NCI-H774 (cell line): ENCODE results near the gene CD2BP2.
A peak's percentile ranks its signal among the peaks of the same experiment; 100 is the strongest.
"Not testable (repeated sequence)": the region's sequence is repeated elsewhere in the genome, so short reads cannot be mapped to it uniquely, and the experiment has no call there.

Experiments
- DNase-seq: peaks from one replicate; lab custom pipeline; 2025; lab: John Stamatoyannopoulos, UW

CD2BP2 gene

GRCh38 chr16:30355144-30355953, at the start of gene CD2BP2:
Gene CD2BP2 (minus strand): TSS chr16:30355308. CDS start chr16:30354681, 627 bp downstream.
- DNase-seq = peak; percentile 98

GRCh38 chr16:30401768-30402425, 46.8 kb upstream of the CD2BP2 start:
- DNase-seq = peak; percentile 51

- DNase-seq = no peak
Measured at GRCh38 chr16:30399435-30400186, 44.5 kb upstream of the CD2BP2 start.

- DNase-seq = no peak
Measured at GRCh38 chr16:30398661-30399434, 43.7 kb upstream of the CD2BP2 start.

GRCh38 chr16:30397776-30398660, 42.9 kb upstream of the CD2BP2 start:
- DNase-seq = no peak

- DNase-seq = no peak
Measured at GRCh38 chr16:30397056-30397455, 41.9 kb upstream of the CD2BP2 start.

- DNase-seq = not testable (repeated sequence)
Measured at GRCh38 chr16:30396627-30397026, 41.5 kb upstream of the CD2BP2 start.

GRCh38 chr16:30395992-30396585, 41.0 kb upstream of the CD2BP2 start:
- DNase-seq = no peak

- DNase-seq = peak; percentile 90
Measured at GRCh38 chr16:30395155-30395991, 40.3 kb upstream of the CD2BP2 start, which contains the start of gene ZNF48. Gene ZNF48 (plus strand): TSS chr16:30395420. CDS start chr16:30395795, 375 bp downstream.

GRCh38 chr16:30394592-30395154, 39.6 kb upstream of the CD2BP2 start:
- DNase-seq = no peak

- no peak for DNase-seq
Measured at GRCh38 chr16:30383521-30383920, 28.4 kb upstream of the CD2BP2 start.

- DNase-seq = no peak
Measured at GRCh38 chr16:30382111-30382881, 27.2 kb upstream of the CD2BP2 start, which contains the start of gene SEPTIN1. Gene SEPTIN1 (minus strand): TSS chr16:30382561. CDS start chr16:30382542, 19 bp downstream.

- DNase-seq = no peak
Measured at GRCh38 chr16:30381291-30382041, 26.4 kb upstream of the CD2BP2 start.

GRCh38 chr16:30380803-30381208, 25.7 kb upstream of the CD2BP2 start:
- DNase-seq = no peak

- DNase-seq = no peak
Measured at GRCh38 chr16:30380072-30380802, 25.1 kb upstream of the CD2BP2 start.

- DNase-seq = no peak
Measured at GRCh38 chr16:30379158-30379783, 24.2 kb upstream of the CD2BP2 start.
